Skeletal muscle tissue (tissue), 4 donors: ENCODE data around the gene ELOVL3. TPM values are rescaled to one million over a fixed set of nuclear protein-coding genes. Genes with fewer than 3 reads are reported as not detected.

Experiments used
- H3K27ac ChIP-seq: one replicate; pipeline ENCODE4 v1.7.0; 2013; ENCODE audit warnings: mild to moderate bottlenecking, low read depth, low read length, inconsistent platforms
- H3K27me3 ChIP-seq, 3 donors: one replicate each; pipeline ENCODE4 v1.7.0; 2013; ENCODE audit warnings: low read length in 3 of 3; ENCODE audit not compliant: control insufficient read depth in 3 of 3, insufficient read depth in 3 of 3
- H3K36me3 ChIP-seq, 3 donors: one replicate each; pipeline ENCODE4 v1.7.0; 2013; ENCODE audit warnings: low read length in 3 of 3; ENCODE audit not compliant: control insufficient read depth in 3 of 3, insufficient read depth in 3 of 3
- H3K4me1 ChIP-seq, 3 donors: one replicate each; pipeline ENCODE4 v1.7.0; 2013; ENCODE audit warnings: low read length in 3 of 3, mild to moderate bottlenecking in 3 of 3; ENCODE audit not compliant: control insufficient read depth in 3 of 3, insufficient read depth in 3 of 3
- H3K4me3 ChIP-seq, 3 donors: one replicate each; pipeline ENCODE4 v1.7.0; 2013; ENCODE audit warnings: low read length in 3 of 3
- H3K9ac ChIP-seq, 3 donors: one replicate each; pipeline ENCODE4 v1.7.0; 2013; ENCODE audit warnings: low read length in 3 of 3, mild to moderate bottlenecking in 3 of 3, moderate library complexity in 2 of 3, low read depth in 1 of 3
- H3K9me3 ChIP-seq, 3 donors: one replicate each; pipeline ENCODE4 v1.7.0; 2013; ENCODE audit warnings: low read length in 3 of 3; ENCODE audit not compliant: control insufficient read depth in 3 of 3
- total RNA-seq: library from RNA; depleted of rRNA; stranded (reverse); fragments of >200 nt; gene quantifications from one replicate; pipeline ENCODE4 v1.2.3, GENCODE V29; 2014
- donor health status: Osteomylitis.

The ELOVL3 gene
- total RNA-seq, 1 donor from 2014 or later: not detected

DNA sequence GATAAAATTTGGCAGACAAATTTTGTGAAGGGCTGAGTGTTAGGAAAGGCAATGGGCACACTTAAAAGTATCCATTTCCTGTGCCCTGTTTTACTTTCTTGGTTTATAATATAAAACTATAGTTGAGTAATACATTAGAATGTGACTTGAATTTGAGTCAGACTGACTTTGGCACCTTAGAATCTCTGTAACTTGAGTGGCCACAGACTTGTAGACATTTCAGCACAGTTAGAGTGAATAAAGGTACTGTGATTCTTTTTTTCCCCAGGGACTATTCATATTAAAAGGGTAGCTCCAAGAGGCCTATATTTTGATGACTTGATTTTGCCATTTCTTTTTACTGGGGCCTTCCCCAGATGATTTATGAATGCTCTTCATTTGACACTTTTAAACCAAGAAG lies 41.6 kb downstream of the ELOVL3 start:
- H3K4me1 ChIP-seq: peaks cover 30 to 48% (median 43%) of the 10 kb centered on the region in 3 donors

GRCh38 chr10:102268375-102268888 lies 42.3 kb downstream of the ELOVL3 start:
- H3K9ac ChIP-seq: peak overlapping the region; percentile 20 to 58 (median 27)
- H3K27ac ChIP-seq: peak overlapping the region; percentile 46
- no peak overlapping the region for H3K4me3 ChIP-seq

More for the DNA sequence above, 41.6 kb downstream of the ELOVL3 start:
- no peaks in the 10 kb centered on the region for H3K27me3 ChIP-seq
- peak overlapping the region; percentile 46 for H3K27ac ChIP-seq
- H3K36me3 ChIP-seq: peaks cover 0 to 3% (median under 1%) of the 10 kb centered on the region in 3 donors
- no peaks in the 10 kb centered on the region for H3K9me3 ChIP-seq
- H3K4me3 ChIP-seq: no peak overlapping the region
- peak overlapping the region in 1 of 3 donors; percentile 27 for H3K9ac ChIP-seq

GRCh38 chr10:102269017-102269416 lies 42.9 kb downstream of the ELOVL3 start:
- Histone ChIP-seq H3K9me3 (no peaks in the 10 kb centered on the region), H3K9ac (peak overlapping the region in 1 of 3 donors; percentile 40), H3K4me1 (peaks cover 30 to 48% (median 41%) of the 10 kb centered on the region in 3 donors), H3K4me3 (no peak overlapping the region), H3K27me3 (no peaks in the 10 kb centered on the region), H3K27ac (peak overlapping the region; percentile 46), H3K36me3 (peaks cover 0 to 3% (median 0%) of the 10 kb centered on the region in 3 donors)

More at GRCh38 chr10:102268375-102268888, 42.3 kb downstream of the ELOVL3 start:
- H3K9me3 ChIP-seq: no peaks in the 10 kb centered on the region
- H3K4me1 ChIP-seq: peaks cover 29 to 43% (median 39%) of the 10 kb centered on the region in 3 donors
- no peaks in the 10 kb centered on the region for H3K27me3 ChIP-seq
- H3K36me3 ChIP-seq: peaks cover 0 to 3% (median 0%) of the 10 kb centered on the region in 3 donors

- H3K27me3 ChIP-seq: no peaks in the 10 kb centered on the region
- H3K9ac ChIP-seq: no peak overlapping the region
- H3K4me3 ChIP-seq: peak overlapping the region in 1 of 3 donors; percentile 15
- no peak overlapping the region for H3K27ac ChIP-seq
- no peaks in the 10 kb centered on the region for H3K36me3 ChIP-seq
- H3K9me3 ChIP-seq: no peaks in the 10 kb centered on the region
- H3K4me1 ChIP-seq: peaks cover 21 to 33% (median 30%) of the 10 kb centered on the region in 3 donors
Measured at GRCh38 chr10:102274062-102274461, 48.0 kb downstream of the ELOVL3 start.

DNA sequence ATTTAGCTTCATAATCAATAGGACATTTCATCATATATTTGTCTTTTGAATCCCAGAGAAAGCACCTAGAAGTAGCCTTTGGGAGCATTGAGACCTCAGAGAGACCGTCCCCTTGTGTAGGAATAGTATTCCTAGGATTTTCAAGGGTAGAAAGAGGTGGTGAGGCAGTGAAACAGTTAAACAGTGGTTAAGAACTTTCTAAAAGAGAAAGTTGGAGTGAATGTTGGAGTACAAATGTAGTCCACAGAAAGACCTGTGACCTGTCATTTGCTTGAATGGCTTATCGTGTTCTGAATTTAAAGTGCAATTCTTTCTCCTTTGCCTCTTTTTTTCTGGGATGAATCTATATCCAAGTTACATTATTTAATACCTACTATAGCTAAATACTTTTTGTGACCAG lies 49.2 kb downstream of the ELOVL3 start:
- Histone ChIP-seq H3K27me3 (no peaks in the 10 kb centered on the region), H3K4me1 (peaks cover 31 to 43% (median 36%) of the 10 kb centered on the region in 3 donors), H3K4me3 (no peak overlapping the region), H3K27ac (no peak overlapping the region), H3K36me3 (no peaks in the 10 kb centered on the region), H3K9ac (no peak overlapping the region), H3K9me3 (no peaks in the 10 kb centered on the region)

GRCh38 chr10:102279104-102279503 lies 53.0 kb downstream of the ELOVL3 start:
- Histone ChIP-seq H3K4me3 (no peak overlapping the region), H3K27me3 (no peaks in the 10 kb centered on the region), H3K27ac (peak overlapping the region; percentile 92), H3K9ac (no peak overlapping the region), H3K4me1 (peaks cover 40 to 54% (median 50%) of the 10 kb centered on the region in 3 donors), H3K36me3 (no peaks in the 10 kb centered on the region), H3K9me3 (no peaks in the 10 kb centered on the region)

Other genes with a start within 250 kb of the ELOVL3 start
- gene ARMH3, start 170.1 kb upstream of the ELOVL3 start, total RNA-seq: 13.0 TPM
- 16.7 TPM for gene HPS6, start 160.9 kb upstream of the ELOVL3 start, total RNA-seq
- 29.2 TPM for gene LDB1, start 105.9 kb upstream of the ELOVL3 start, total RNA-seq
- gene PPRC1, start 93.3 kb upstream of the ELOVL3 start, total RNA-seq: 7.3 TPM
- gene NOLC1, start 73.9 kb upstream of the ELOVL3 start, total RNA-seq: 26.6 TPM
- 4.2 TPM for gene PITX3, start 15.2 kb downstream of the ELOVL3 start, total RNA-seq
- gene GBF1, start 19.2 kb downstream of the ELOVL3 start, total RNA-seq: 17.7 TPM
- 11.0 TPM for gene NFKB2, start 169.4 kb downstream of the ELOVL3 start, total RNA-seq
- 3.7 TPM for gene PSD, start 192.5 kb downstream of the ELOVL3 start, total RNA-seq
- 3.1 TPM for gene FBXL15, start 194.5 kb downstream of the ELOVL3 start, total RNA-seq
- gene CUEDC2, start 206.3 kb downstream of the ELOVL3 start, total RNA-seq: 31.3 TPM
- not detected for gene C10orf95, start 225.2 kb downstream of the ELOVL3 start, total RNA-seq